Kidney glomerular epithelial cell (primary cell): Measurements from ENCODE around the gene PC.
"Not testable (repeated sequence)": the region's sequence is repeated elsewhere in the genome, so short reads cannot be mapped to it uniquely, and the experiment has no call there.

ENCODE experiments used
- DNase-seq: peaks from one replicate; lab custom pipeline; 2025; lab: John Stamatoyannopoulos, UW

Gene PC

DNA sequence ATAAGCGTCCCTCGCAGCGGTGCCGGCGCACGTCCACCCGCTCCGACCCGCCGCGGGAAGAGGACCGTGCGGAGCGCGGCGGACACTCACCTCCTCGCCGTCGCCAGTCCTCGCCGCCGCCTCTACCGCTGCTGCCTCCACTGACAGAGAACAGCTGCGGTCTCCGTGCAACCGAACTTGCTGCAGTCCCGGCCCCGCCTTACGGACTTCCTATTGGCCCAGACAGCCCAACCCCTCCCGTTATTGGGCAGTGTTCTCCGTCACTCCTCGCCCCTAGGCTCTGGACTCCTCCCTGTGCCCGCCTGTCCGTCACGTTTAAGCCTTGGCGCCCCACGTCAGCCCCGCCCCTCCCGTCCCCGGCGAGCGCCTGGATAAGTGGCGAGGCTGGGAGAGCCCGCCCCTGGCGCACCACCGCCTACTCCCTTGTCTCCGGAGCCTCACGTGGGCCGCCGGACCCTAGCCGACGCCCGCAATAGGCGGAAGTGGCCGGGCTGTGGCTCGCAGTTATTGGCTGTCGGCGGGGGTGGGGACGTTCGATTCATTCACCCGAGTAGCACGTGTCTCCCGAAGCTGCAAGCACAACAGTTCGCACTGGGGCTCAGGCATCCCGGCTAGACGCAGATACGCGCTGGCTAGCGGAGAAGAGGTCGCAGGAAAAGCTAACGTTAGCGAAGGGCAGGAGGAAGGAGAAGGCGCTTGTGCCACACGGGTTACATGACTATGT is at the start of gene PC:
PC (minus strand) TSS at position 152 of the 724 bp plus-strand sequence. CDS start 86,224 bp downstream, outside the sequence.
- peak; percentile 98 for DNase-seq

DNA sequence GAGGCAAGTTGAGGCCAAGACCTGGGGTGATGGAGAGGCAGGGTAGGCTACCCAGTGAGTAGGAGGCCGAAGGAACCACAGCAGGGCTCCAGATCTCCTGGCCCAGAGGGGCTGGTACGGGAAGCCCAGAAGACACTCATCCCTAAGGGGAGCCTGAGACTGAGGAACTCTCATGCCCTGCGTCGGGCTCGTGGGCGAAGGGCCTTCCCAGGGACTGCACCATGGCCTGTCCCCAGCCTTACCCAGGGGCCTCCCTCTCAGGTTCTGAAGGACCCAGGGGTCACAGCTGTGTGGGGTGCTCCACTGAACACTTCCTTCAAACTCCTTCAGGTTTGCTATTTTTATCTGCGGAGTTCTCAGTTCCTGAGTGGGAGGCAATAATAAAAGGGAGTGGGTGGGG is 48.9 kb upstream of the PC start:
- DNase-seq, result no peak

GRCh38 chr11:67006029-67006884 is 48.1 kb upstream of the PC start:
- DNase-seq, result no peak

DNA sequence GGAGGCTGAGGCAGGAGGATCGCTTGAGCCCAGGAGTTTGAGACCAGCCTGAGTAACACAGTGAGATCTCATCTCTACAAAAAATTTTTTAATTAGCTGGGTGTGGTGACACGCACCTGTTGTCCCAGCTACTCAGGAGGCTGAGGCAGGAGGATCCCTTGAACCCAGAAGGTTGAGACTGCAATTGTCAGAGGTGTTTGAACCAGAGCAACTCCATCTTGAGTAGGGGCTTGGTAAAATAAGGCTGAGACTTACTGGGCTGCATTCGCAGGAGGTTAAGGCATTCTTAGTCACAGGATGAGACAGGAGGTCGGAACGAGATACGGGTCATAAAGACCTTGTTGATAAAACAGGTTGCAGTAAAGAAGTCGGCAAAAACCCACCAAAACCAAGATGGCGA is 47.0 kb upstream of the PC start:
- not testable (repeated sequence) for DNase-seq

GRCh38 chr11:67002921-67003411 is 44.8 kb upstream of the PC start:
- no peak for DNase-seq

DNA sequence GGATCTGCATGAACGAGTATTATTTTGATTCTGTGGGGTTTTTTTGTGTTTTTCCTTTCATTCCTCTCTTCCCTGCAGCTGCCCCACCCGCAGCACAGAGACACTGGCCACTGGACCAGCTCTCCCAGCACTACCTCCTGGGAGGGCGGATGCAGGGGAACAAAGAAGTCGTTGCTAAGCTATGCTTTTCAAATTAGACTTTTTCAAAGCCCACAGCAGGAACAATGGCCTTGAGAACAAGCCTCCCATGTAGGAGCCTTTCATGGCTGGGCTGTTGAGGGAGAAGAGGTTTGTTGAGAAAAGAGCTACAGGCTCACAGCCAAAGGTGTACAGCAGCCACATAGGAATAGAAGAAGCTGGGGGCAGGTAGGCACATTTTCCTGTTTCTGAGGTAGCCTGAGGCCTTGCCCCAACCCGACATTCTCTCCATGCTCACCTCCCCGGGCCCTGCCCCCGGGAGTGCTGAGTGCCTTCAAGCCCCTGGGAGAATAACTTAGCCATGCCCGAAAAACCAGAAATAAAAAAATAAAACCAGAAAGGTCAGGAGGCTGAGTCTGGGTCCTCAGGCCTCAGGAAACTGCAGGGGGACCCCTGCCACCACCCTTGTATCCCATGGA is 44.2 kb upstream of the PC start:
- DNase-seq, result no peak

- no peak for DNase-seq
Observed at GRCh38 chr11:67001332-67001731, 43.1 kb upstream of the PC start.

GRCh38 chr11:66999555-66999954 is 41.4 kb upstream of the PC start:
- DNase-seq, result no peak

- no peak for DNase-seq
Observed at GRCh38 chr11:66996609-66997273, 38.6 kb upstream of the PC start.

DNA sequence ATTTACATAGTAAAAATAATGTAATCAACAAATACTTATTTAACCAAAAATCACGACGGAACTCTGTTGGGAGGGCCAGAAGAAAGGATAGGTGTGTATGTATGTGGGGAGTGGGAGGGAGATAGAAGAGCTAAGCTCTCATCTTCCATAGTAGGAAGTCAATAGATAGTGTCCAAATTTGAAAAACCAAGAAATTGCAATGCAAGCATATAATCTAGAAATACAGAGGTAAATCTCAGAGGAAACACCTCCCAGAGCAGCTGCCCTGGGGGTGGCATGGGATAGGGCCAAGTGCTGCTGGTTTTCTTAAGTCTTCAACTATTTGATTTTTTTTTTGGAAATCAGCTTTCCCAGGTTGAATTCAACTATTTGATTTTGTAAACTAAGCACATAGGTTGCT is 33.9 kb upstream of the PC start:
- DNase-seq, result no peak

DNA sequence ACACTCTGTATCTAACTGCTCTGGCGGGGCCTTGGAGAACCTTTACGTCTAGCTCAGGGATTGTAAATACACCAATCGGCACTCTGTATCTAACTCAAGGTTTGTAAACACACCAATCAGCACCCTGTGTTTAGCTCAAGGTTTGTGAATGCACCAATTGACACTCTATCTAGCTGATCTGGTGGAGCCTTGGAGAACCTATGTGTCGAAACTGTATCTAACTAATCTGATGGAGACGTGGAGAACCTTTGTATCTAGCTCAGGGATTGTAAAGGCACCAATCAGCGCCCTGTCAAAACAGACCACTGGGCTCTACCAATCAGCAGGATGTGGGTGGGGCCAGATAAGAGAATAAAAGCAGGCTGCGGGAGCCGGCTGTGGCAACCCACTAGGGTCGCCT is 31.2 kb upstream of the PC start:
- not testable (repeated sequence) for DNase-seq

DNA sequence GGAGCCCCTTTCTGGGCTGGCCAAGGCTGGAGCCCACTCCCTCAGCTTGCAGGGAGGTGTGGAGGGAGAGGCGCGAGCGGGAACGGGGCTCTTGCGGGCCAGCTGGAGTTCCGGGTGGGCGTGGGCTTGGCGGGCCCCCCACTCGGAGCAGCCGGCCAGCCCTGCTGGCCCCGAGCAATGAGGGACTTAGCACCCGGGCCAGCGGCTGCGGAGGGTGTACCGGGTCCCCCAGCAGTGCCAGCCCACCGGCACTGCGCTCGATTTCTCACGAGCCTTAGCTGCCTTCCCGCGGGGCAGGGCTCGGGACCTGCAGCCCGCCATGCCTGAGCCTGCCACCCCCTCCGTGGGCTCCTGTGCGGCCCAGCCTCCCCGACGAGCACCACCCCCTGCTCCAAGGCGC is 30.6 kb upstream of the PC start:
- not testable (repeated sequence) for DNase-seq

DNA sequence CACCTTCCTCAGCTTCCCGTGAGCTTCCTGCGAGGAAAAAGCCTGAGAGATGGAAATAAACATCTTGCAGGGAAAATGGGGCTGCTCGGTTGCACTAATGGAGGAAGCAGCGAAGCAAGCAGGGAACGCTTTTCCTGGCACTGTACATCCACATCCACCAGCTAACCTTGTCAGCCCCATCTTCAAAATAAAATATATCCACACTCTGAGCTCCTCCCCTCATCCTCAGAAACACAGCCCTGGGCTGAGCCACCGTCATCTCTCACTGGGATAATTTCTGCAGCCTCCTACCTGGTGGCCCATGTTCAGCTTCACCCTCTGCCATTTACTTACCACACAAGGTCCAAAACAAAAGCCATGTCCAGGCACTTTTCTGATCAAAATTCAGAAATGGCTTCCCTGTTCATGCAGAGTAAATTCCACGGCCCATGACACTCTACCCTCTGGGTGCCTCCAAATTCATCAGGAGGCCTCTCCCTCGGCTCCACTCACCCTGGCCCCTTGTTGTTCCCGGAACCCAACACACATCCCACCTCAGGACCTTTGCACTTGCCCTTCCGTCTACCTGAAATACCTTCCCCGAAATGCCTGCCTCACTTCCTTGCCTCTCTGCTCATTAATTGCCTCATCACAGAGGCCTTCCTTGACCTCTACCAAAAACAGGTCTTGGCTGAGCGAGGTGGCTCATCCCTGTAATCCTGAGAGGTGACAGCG is 29.9 kb upstream of the PC start:
- DNase-seq, result no peak

GRCh38 chr11:66987158-66987620 is 29.0 kb upstream of the PC start:
- no peak for DNase-seq

DNA sequence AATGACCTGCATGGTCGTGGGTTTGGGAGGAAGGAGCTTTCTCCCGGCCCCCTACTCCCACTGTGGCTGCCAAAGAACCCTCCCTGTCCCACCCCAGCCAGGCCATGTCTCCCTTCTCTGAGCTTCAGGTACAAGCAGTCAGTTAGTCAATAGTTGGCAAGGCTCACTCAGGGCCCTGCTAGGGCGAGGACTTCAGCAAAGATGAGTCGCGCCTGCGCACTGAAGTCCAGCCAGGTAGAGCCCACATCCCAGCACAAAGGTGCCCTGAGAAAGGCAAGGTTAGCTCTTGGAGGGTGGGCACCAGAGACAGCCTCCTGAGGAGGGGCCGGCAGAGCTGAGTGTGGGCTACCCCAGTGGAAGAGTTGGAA is 28.0 kb upstream of the PC start:
- no peak for DNase-seq

GRCh38 chr11:66985508-66986177 is 27.5 kb upstream of the PC start:
- no peak for DNase-seq

GRCh38 chr11:66983275-66983924 is 25.2 kb upstream of the PC start:
- no peak for DNase-seq

DNA sequence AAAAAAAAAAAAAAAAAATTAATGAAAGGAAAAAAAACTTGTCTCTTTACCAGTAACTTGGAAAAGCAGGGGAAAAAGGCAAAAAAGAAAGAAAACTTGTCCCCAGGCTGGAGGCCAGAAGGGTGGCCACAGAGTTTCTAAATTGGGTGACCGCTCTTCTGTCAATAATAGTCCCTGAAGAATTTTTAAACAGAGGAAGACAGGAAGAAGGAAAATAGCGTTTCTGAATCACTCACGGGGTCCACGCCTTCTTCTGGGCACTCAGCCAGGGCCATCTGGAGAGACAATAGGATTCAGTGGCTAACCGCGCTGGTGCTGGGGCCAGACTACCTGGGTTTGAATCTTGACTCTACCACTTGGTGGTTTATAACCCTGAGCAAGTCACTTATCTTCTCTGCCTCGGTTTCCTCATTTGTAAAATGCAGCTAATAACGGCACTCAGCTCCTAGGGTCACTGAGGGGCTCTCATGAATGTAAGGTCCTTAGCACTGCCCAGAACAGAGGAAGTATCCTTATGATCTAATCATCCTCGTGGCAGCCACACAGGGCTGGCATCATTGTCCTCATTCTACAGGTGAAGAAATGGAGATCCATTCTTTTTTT is 23.9 kb upstream of the PC start:
- DNase-seq, result peak; percentile 84

GRCh38 chr11:66979336-66979980 is 21.3 kb upstream of the PC start:
- DNase-seq, result no peak
